ENCODE results near the gene SMC1B. TPM values are rescaled to one million over a fixed set of nuclear protein-coding genes. Genes with fewer than 3 reads are reported as not detected.

SMC1B gene
- polyA plus RNA-seq, 1 donor from 2014 or later = not detected

DNA sequence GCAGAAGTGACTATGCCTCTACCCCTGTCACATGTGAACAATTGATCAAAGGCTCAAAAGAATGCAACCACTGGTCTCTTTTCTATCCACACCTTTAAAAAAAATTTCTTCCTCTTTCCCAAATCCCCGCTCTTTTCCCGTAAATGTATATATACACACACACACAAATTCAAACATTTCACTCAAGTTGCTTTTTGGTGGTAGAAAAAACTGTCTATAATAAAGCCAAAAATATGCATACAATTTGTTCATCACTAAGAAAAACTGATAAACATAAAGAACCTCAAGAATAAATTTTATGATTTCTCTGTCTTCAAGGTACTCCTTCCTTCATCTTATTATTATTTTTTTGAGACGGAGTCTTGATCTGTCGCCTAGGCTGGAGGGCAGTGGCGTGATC is 5.6 kb downstream of the SMC1B start:
- H3K9me3 ChIP-seq (ENCODE audit: low read length) = no peaks in the 10 kb centered on the region
- no peaks in the 10 kb centered on the region for H3K27me3 ChIP-seq (ENCODE audit: insufficient read depth, low read depth, low read length)
- H3K27ac ChIP-seq (ENCODE audit: low read length) = no peak overlapping the region
- no peaks in the 10 kb centered on the region for H3K9me2 ChIP-seq (ENCODE audit: insufficient read depth, low read length)
- H3K4me3 ChIP-seq (ENCODE audit: low read length) = no peak overlapping the region
- no peak overlapping the region for H2AFZ ChIP-seq (ENCODE audit: low read depth, low read length)
- H3K79me2 ChIP-seq (replicated peaks; ENCODE audit: insufficient read depth, low read length) = no peaks in the 10 kb centered on the region
- H3K9ac ChIP-seq (ENCODE audit: low read length) = no peak overlapping the region
- H4K20me1 ChIP-seq (ENCODE audit: insufficient read depth) = no peaks in the 10 kb centered on the region
- TF ChIP-seq SMC3 (conservative IDR thresholded peaks at IDR 0.05; ENCODE audit: poor library complexity) (no peak), MXI1 (conservative IDR thresholded peaks at IDR 0.05; ENCODE audit: poor library complexity, severe bottlenecking) (no peak), TAF1 (IDR thresholded peaks at IDR 0.05; ENCODE audit: low read depth) (no peak), RAD21 (conservative IDR thresholded peaks at IDR 0.05) (no peak), EP300 (conservative IDR thresholded peaks at IDR 0.05; ENCODE audit: poor library complexity, severe bottlenecking) (no peak), POLR2AphosphoS5 (IDR thresholded peaks at IDR 0.05) (no peak), EZH2 (IDR thresholded peaks at IDR 0.05; ENCODE audit: borderline replicate concordance, insufficient read depth, low read length, poor library complexity, severe bottlenecking) (no peak)
- TF ChIP-seq, protein P1, sequence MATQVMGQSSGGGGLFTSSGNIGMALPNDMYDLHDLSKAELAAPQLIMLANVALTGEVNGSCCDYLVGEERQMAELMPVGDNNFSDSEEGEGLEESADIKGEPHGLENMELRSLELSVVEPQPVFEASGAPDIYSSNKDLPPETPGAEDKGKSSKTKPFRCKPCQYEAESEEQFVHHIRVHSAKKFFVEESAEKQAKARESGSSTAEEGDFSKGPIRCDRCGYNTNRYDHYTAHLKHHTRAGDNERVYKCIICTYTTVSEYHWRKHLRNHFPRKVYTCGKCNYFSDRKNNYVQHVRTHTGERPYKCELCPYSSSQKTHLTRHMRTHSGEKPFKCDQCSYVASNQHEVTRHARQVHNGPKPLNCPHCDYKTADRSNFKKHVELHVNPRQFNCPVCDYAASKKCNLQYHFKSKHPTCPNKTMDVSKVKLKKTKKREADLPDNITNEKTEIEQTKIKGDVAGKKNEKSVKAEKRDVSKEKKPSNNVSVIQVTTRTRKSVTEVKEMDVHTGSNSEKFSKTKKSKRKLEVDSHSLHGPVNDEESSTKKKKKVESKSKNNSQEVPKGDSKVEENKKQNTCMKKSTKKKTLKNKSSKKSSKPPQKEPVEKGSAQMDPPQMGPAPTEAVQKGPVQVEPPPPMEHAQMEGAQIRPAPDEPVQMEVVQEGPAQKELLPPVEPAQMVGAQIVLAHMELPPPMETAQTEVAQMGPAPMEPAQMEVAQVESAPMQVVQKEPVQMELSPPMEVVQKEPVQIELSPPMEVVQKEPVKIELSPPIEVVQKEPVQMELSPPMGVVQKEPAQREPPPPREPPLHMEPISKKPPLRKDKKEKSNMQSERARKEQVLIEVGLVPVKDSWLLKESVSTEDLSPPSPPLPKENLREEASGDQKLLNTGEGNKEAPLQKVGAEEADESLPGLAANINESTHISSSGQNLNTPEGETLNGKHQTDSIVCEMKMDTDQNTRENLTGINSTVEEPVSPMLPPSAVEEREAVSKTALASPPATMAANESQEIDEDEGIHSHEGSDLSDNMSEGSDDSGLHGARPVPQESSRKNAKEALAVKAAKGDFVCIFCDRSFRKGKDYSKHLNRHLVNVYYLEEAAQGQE (IDR thresholded peaks at IDR 0.05; ENCODE audit: borderline replicate concordance) = no peak
- TF ChIP-seq, protein P2, sequence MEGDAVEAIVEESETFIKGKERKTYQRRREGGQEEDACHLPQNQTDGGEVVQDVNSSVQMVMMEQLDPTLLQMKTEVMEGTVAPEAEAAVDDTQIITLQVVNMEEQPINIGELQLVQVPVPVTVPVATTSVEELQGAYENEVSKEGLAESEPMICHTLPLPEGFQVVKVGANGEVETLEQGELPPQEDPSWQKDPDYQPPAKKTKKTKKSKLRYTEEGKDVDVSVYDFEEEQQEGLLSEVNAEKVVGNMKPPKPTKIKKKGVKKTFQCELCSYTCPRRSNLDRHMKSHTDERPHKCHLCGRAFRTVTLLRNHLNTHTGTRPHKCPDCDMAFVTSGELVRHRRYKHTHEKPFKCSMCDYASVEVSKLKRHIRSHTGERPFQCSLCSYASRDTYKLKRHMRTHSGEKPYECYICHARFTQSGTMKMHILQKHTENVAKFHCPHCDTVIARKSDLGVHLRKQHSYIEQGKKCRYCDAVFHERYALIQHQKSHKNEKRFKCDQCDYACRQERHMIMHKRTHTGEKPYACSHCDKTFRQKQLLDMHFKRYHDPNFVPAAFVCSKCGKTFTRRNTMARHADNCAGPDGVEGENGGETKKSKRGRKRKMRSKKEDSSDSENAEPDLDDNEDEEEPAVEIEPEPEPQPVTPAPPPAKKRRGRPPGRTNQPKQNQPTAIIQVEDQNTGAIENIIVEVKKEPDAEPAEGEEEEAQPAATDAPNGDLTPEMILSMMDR (IDR thresholded peaks at IDR 0.05; ENCODE audit: poor library complexity, severe bottlenecking) = no peak
- H3K36me3 ChIP-seq (ENCODE audit: insufficient read depth, low read length) = no peaks in the 10 kb centered on the region
- no peak overlapping the region for H3K4me2 ChIP-seq (ENCODE audit: low read length)
- H3F3A ChIP-seq (ENCODE audit: insufficient read depth, low read length, poor library complexity, severe bottlenecking) = no peaks in the 10 kb centered on the region

DNA sequence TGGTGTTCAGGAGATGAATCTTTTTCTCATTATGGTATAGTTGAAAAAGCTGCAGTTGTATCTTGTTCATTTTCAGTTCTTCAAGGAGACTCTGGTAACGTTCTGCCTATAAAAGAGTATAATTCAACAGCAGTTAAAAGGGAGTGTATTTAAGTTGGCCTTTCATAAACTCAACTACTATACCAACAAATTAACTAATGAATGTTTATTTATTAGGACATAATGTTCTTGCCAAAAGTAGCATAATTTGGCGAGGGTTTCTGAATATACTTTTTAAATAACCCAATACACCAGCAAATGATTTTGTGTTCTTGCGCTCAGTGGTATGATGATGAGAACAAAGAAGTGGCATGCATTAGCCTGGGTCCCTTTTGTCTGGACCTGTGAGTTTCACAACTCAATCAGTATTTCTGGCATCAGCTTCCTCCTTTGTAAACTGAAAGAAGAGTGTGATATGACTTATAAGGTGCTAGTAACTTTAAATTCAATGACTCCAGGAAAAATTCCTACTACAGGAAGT is 10.9 kb downstream of the SMC1B start:
- Histone ChIP-seq H3K27me3 (ENCODE audit: insufficient read depth, low read depth, low read length) (no peaks in the 10 kb centered on the region), H2AFZ (ENCODE audit: low read depth, low read length) (no peak overlapping the region), H4K20me1 (ENCODE audit: insufficient read depth) (no peaks in the 10 kb centered on the region), H3K9me2 (ENCODE audit: insufficient read depth, low read length) (no peaks in the 10 kb centered on the region), H3K79me2 (replicated peaks; ENCODE audit: insufficient read depth, low read length) (no peaks in the 10 kb centered on the region), H3K36me3 (ENCODE audit: insufficient read depth, low read length) (no peaks in the 10 kb centered on the region), H3K4me2 (ENCODE audit: low read length) (no peak overlapping the region), H3K9me3 (ENCODE audit: low read length) (no peaks in the 10 kb centered on the region), H3K27ac (ENCODE audit: low read length) (no peak overlapping the region), H3K9ac (ENCODE audit: low read length) (no peak overlapping the region), H3F3A (ENCODE audit: insufficient read depth, low read length, poor library complexity, severe bottlenecking) (no peaks in the 10 kb centered on the region), H3K4me3 (ENCODE audit: low read length) (no peak overlapping the region)
- TF ChIP-seq SMC3 (conservative IDR thresholded peaks at IDR 0.05; ENCODE audit: poor library complexity) (no peak), EZH2 (IDR thresholded peaks at IDR 0.05; ENCODE audit: borderline replicate concordance, insufficient read depth, low read length, poor library complexity, severe bottlenecking) (no peak), EP300 (conservative IDR thresholded peaks at IDR 0.05; ENCODE audit: poor library complexity, severe bottlenecking) (no peak), RAD21 (conservative IDR thresholded peaks at IDR 0.05) (no peak), MXI1 (conservative IDR thresholded peaks at IDR 0.05; ENCODE audit: poor library complexity, severe bottlenecking) (no peak), TAF1 (IDR thresholded peaks at IDR 0.05; ENCODE audit: low read depth) (no peak), POLR2AphosphoS5 (IDR thresholded peaks at IDR 0.05) (no peak)
- TF ChIP-seq, protein P1 (IDR thresholded peaks at IDR 0.05; ENCODE audit: borderline replicate concordance) = no peak
- TF ChIP-seq, protein P2 (IDR thresholded peaks at IDR 0.05; ENCODE audit: poor library complexity, severe bottlenecking) = no peak
